ENCODE data around the gene CHST15.

Gene CHST15

DNA sequence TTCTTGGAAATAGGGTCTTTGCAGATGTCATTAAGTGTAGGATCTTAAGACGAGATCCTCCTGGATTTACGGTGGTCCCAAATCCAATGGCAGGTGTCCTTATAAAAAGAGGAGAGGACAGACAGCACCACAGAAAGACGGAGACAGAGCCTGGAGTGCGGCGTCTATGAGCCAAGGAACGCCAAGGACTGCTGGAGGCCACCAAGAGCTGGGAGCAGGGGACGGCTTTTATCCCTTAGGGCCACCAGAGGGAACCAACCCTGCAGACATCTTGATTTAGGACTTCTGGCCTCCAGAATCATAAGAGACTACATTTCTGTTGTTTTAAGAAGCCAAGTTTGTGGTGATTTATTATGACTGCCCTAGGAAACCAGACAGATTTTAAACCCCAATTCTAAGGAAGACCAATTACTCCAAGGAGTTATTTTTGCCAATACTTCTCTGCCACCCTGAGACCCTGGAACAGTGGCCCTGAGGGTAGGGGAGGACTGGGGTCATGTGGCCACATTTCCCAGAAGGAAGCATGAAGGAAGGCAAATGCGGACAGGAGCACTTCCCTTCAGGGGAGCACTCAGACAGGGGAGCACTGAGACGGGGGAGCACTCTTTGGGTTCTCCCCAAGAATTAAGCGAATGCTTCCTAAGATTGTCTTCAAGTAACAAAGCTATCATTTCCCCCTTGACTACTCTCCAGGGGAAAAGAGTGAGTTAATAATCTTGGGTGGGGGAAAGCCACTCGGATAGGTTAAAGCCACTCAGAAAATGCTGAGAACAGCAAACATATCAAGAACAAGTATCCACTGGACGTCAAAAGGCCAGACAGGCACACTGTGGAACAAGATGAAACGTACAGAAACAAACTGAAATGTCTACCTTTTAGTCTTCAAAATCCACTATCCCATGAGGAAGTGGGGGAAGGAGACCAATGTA, 67.5 kb downstream of the CHST15 start:
- DNase-seq, result no peak

DNA sequence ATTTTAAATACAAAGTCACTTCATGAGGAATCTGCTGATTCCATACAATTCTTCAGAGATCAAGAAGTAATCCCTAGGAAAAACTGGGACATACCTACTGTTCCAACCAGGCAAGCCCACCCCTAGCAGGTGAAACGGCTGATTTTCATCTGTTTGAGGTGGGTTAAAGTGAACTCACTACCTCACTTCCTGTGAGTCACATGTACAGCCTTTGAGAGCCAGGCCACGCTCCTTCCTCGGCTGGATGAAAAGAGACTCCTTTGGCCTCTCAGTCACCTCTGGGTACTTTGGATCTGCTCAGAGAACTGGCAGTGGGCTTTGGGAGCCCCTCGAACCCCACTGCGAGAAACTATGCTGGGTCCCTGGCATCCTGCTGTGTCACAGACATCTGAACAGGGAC, 68.2 kb downstream of the CHST15 start:
- DNase-seq, result no peak

DNA sequence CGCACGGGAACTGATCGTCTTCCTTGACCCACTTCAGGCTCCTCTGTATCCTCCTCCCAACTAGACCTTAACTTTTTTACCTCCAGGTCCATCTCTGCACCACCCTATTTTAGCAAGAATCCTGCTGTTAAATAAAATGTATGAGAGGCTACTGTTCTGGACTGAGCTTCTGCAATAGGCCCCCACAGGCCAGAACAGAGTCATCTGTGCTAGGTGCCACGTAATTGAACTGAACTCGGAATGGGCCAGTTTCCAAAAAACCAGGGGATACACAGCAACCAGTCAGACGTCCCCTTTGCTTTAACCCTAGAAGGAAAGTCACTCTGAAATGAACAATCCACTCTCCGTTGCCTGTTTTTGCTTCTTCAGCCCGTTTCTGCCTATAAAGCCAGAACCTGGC, 71.3 kb downstream of the CHST15 start:
- no peak for DNase-seq

DNA sequence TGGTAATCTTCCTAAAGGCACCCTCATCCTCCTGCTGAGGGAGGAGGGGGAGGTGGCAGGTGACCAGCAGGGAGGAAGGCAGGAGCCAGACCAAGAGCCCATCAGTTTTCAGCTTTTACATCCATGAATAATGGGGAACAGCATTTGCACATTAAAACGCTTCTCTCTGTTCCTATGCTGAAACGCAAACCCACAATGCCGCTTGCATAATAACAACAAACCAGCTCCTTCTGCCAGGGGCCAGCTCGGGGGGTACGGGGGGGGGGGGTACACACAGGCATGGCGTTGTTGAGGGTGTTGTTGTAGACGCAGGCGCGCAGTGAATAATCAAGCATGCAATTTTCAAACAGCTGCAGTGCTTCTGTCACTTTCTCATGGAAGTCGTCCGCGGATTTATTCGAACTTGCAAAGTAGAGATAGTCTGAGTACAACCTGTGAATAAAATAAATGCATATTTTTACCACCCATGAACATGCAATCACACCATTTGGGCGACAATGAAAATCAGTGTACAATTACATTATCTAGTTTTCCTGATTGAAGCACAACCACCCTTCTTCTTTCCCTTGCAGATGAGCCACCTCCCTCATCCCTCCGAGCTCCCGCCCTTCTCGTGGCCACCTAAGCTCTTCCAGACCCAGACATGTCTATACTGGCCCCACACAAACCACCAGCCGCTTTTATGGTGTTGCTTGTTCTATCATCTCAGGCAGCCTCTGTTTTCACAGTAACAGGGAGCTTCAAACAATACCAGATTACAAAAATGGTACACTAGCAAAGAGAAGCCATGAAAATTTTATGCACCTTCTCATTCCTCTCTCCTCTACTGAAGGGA, 72.2 kb downstream of the CHST15 start:
- DNase-seq, result peak; percentile 52

DNA sequence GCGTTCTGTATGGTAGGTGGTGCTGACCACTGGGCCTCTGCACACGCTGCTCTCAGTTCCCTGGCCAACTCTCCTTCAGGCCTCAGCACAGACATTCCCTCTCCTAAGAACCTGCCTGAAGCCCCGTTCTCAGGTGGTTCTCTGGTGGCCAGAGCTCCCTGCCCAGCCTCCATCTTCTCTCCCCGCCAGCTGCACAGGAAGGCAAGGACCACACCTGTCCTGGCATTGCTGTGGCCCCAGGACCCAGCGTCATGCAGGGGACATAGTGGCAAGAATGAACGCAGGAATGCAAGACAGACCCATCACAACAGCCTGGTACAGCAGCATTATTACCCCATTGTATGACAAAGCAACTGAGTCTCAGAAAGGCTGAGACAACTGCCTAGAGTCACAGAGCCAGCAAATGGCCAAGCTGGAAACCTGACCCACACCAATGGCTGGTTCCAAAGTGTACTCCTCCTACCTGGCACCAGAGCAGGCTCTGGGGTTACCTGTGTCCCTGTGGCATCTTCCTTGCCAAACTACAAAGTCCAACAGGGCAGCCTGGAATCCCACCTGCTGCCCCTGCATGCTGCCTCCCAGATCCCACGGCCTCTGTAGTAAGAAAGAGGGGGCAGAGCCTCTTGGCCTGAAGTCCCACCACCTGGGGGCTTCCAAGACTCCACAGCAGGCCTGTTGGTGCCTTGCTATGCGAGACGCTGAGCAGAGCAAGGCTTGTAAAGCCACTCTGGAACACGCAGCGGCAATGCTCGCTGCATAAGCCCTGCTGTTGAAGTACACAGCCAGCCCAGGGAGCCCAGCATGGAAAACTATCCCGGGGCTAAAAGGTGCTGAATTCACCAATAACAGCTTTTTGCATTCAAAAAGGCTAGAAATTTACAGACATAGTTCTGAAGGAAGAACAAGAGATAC, 73.3 kb downstream of the CHST15 start:
- no peak for DNase-seq

DNA sequence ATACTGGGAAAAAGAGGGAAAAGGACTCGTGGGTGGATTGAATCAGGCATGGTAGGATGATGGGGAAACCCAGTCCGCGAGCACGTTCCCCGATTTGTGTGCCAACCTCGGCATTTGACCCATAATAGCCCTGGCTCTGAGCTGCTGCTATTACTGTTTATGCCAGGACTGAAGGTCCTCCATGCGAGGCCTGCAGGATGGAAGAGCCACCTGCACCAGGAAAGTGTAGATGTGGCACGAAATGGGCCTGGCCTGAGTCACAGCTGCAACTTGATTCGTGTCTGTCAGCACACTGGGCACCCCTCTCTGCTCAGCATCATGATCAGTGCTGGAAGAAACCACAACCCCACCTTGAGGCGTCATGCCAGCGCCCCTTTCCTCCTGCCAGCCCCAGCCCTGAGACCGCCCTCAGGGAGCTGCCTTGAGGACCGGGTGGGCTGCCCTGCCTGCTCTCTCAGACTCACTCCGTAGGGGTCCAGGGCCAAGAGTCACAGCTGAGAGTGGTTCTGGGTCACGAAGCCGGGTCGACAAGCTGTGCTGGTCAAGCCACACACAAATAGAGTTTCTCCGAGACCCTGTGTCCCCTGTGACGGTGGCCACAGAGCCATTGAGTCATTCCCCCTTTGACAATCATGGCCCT, 74.4 kb downstream of the CHST15 start:
- DNase-seq, result no peak

DNA sequence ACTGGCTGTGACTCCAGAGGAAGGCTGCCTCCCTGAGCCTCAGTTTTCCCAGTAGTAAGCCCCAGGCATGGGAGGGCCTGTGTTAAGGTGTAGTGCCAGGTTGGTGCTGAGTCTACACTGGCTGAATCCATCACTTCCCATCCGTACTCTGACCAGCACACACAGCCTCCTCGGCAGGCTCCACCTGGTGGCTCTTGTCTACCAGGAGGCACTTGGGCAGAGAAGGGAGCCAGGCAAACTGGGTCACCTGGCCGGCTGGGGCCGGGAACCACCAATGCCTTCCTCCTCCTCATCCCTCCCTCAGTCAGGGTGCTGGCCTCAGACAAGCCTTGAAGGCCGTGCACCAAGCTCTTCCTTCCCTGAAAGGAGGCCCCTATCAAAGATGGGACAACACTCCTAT, 75.7 kb downstream of the CHST15 start:
- DNase-seq, result no peak

DNA sequence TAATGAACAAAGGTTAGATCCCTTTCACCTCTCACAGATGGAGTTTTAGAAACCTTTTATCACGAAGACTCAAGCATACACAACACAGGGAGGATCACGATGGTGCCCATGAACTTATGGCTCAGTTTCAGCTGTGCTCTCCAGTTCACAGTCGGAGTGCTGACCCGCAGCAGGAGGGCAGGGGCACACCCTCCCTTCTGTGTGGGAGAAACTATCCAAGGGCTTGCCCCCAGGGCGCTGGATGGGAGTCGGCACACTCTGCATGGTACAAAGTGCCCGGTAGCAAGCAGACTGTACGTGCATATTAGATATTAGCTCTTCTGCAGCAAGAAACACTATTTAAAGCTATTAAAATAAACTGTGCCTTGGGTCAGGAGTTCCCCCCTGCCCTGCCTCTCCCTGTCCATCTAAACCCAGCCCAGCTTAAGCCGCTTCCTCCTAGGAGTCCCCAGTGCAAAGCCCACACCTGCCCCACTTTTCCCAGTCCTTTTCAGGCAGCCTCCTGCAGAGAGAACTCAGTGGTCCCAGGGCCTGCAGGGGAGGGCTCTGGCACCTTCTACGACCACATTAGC, 76.5 kb downstream of the CHST15 start:
- no peak for DNase-seq

DNA sequence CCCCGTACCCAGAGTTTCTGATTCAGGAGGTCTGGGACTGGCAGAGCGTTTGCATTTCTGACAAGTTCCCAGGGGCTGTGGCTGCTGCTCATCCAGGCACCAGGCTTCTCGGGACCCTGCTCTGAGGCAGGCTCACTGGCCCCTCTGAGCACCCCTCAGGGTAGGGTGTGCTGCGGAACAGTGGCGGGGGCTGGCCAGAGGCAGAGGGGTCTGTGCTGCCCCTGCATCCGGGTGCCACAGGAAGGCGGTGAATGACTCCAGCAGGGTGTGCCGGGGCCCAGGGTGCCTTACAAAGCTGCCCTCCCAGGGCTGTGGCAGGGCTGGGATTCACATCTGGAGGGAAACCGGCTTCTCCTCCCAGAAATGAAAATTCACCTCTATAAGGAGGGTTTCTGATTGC, 77.4 kb downstream of the CHST15 start:
- DNase-seq, result no peak

DNA sequence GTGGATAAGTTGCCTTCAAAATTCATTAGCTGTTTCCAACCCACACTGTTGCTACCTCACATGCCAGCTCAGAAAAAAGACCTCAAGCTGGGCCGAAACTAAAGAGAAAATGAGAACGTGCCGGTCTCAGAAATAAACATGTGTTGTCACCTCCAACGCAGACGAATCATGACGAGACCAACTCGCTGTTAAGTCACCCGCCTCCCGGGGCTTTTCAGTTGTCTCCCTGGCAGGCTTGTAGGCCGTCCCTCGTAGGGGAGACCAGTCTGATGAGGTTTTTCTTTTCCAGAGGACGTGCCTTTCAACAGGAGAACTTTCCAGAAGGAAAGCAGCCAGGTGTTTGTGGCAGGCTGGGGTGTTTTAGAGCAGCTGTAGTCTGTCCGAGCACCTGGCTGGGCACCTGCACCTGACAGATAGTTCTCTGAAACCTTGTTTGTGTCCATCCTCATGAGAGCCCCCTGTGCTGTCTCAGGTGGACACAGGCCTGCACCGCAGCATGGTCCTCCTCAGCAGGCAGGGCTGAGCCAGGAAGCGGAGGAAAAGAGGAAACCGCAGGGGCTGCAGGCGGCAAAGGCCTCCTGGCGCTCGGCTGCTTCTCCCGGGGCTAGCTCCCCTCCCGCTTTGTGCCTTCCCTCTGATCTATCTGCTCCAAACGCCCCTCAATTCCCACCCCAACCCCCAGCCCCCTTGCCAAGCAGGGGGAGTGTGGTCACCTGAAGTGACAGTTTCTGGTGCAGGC, 78.8 kb downstream of the CHST15 start:
- no peak for DNase-seq

DNA sequence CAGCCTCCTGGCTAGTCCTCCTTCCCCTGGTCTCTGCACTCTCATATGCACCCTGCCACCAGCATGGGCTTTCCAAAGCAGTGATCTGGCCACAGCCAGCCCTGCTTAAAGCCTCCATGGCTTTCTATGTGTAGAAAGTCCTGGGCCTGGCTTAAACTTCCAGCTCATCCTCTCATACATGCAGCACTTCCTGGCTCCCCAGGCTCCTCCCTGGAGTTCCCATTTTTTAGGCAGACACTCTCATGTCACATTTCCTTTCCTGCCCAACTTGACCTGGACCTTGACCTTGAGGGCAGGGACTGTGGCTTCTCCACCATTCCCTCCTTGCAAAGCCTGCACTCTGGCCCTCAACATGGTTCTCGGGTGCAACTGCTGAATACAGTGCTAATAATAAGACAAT, 79.5 kb downstream of the CHST15 start:
- no peak for DNase-seq

DNA sequence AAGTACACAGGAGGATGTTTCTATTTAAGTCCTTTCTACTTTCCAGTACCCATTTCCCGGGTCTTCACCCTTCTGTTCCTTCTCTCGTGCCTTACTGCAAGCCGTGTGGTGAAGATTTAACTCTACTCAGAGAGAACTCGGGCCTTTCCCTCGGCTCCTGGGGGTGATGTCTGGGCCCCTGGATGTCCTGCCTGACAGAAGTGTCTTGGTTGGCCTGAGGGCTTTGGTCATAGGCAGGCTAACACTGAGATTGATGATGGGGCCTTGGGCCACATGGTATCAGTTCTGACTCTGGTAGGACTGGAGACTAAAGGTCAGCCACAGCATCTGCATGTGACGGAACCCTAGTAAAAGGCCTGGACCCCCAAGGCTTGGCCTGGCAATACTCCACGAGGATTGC, 80.4 kb downstream of the CHST15 start:
- DNase-seq, result no peak

DNA sequence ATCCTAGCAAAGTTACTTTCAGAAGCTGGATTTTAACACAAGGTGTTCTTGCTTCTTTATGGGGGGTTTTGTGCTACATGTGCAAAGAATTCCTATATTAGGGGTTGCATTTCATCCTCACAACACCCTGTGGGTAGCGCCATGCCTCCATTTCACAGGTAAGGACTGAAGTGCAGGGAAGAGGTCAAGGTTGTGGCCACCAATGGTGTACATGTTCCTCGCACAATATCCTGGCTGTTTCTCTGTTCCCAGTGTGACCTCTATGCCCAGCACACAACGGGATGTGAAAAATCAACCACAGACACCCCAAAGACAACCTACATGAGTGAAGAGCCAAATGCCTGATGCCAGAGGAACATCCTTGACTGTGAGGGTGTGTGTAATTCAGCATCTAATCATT, 80.8 kb downstream of the CHST15 start:
- DNase-seq, result no peak

DNA sequence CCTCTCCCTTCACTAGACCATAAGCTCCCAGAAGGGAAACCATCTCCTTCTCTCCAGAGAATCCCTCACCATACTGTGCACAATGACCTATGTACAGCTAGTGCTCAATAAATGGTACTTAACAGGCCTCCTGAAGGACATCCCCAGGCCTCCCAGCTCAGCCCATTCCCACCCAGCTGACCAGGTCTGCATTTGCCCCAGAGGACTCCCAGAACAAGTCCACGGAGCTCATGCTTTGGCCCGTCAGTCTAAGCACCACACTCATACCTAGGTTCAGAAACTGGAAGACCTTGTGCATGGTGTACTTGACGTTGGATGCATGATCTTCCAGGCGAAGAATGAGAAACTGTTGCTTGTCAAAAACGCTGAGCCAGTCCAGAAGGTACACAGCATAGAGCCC, 81.3 kb downstream of the CHST15 start:
- DNase-seq, result no peak

DNA sequence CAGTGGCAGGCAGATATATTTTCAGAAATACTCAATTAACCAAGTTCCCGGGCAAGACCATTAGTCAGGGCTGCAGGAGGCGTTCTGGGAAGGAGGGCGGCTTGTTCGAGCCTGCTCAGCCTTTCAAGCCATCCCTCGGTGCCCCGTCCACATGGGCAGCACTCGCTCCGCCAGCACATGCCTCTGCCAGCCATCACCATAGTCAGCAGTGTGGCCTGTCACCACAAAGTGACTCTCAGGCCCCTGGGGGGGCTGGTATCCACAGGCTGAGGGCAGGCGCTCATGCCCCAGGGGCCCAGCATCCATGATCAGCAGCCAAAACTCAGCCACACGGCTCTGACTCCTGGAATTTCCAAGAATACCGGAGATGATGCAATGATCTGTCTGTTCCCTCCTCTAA, 81.9 kb downstream of the CHST15 start:
- DNase-seq, result no peak

DNA sequence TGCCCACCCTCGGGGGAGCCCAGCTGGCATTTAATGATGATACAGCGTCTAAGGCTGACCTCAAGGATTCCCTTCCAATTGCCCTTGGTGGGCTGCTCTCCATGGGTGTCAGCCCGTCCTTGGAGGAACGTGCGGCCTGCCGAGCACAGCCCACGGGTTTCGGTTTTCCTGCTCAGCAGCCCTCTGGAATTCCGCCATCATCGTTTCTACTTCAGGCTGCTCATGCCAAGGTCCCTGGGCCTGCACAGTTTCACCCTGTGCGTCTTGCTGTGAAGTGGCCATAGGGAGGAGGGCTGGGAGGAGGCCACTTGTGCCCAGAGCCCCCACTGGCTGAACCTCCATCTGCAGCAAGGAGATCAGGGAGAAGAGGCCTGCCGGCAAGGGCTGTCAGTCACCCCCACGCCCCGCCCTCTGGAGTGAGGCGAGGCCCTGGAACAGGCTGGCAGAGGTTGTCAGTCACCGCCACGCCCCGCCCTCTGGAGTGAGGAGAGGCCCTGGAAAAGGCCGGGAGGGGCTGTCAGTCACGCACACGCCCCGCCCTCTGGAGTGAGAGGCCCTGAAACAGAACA, 82.8 kb downstream of the CHST15 start:
- no peak for DNase-seq

DNA sequence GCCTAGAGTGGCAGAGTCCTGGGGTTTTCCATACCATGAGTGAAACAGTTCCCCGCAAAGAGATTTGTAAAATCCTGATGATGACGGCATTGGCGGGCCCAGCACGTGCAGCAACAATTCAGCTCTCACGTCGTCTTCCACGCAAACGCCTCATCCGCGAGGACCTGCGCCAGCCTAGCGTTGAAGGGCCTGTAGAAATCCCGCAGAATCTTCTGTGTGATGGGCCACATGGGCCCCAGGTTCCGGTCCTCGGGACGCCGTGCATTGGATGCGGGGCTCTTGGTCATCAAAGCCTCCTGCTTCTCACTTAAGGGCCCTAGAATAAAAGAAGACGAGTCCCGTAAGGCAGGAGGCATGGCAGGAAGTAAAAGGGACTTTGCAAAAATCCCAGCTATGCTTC, 83.4 kb downstream of the CHST15 start:
- no peak for DNase-seq

DNA sequence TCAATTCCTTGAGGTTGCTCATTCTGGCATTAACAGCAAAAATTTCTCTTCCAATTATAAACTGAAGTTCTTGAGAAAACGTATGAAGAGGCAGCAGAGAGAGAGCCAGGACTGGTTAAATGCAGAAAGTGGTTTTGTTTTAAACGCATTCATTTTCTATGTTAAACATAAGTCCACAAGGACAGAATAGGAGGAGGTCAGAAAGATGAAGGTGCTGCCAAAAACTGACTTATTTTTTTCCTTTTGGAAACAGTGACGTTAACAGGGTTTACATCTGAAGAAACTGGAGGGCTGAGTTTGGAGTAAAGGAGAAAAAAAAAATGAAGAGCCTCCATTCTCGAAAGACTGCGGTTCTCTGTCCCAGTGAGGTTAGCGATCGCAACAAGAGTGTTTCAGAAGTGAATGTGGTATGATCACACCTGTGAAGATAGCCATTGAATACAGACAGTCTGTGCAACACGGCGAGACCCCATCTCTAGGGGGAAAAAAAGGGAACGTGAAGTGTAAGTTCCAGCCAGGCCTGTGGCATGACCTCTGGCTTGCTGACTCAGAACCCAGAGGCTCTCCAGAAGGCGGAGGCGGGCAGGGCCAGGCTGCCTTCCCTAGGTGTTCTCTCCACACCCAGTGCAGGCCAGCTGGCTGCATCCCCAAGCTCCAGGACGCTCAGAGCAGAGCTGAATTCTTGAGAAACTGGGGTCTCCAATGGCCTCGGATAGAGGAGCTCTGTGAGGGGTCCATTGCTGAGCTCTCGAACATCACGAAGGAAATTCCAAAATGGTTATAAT, 84.0 kb downstream of the CHST15 start:
- DNase-seq, result no peak

DNA sequence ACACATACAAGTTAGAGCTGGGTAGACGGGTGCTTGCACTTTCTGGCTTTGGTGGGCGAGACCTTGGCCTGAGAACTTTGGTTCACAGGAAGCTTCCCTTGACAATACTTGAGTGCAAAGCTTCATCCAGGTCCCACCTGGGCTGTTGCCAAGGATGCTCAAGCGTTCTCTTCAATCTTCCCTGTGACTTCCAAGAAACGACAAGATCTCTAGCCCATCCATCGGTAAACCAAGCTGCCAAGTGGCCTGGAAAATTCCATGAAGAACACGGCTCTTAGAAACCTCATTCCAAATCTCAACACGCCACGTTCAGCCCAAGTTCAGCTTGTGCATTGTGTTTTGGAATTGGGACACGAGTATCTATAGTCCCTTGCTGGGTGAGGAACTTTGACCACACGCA, 84.7 kb downstream of the CHST15 start:
- no peak for DNase-seq

DNA sequence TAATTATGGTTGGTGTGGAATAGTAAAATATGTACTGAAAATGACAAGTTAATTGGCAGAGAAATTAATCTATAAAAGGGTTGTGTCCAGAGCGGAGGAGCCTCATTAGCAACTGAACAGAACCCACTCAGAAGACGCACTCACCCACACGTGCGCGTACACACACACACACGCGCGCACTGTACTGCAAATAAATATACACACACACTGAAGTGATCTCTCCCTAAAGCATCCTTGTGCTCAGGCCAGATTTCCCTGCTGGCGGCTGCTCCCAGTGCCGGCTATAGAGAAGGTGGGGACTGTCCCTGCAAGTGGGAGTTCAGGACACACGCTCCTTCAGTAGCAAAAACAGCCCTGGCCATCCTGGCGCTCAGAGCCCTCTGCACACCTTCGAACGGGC, 85.2 kb downstream of the CHST15 start:
- peak; percentile 30 for DNase-seq
